Measurements from ENCODE around the gene PRR23A.

GRCh38 chr3:138974462-138974861 lies 31.6 kb downstream of the PRR23A start:
- no peak for TF ChIP-seq POLR2AphosphoS5 (IDR thresholded peaks at IDR 0.05; ENCODE audit: low read depth, low read length)
- TF ChIP-seq POLR2A (IDR thresholded peaks at IDR 0.05; ENCODE audit: low read depth, low read length): no peak
- no peak for TF ChIP-seq TAF1 (IDR thresholded peaks at IDR 0.05; ENCODE audit: low read depth, low read length)
- no peak for TF ChIP-seq PAX5 (IDR thresholded peaks at IDR 0.05; ENCODE audit: insufficient read depth, low read length, severe bottlenecking)
- TF ChIP-seq SPI1 (IDR thresholded peaks at IDR 0.05; ENCODE audit: low read depth, low read length): no peak

All from GM12891 (cell line).